ENCODE data around the gene MICU1. TPM values are rescaled to one million over a fixed set of nuclear protein-coding genes. Genes with fewer than 3 reads are reported as not detected.

Gene MICU1
- total RNA-seq, 1 donor from 2014 or later: 58.2 TPM

- H3K4me3 Mint-ChIP-seq: no peak overlapping the region
- no peak for DNase-seq (ENCODE audit: low spot score in 2 of 2, unreplicated experiment in 2 of 2)
- H3K36me3 Mint-ChIP-seq: no peaks in the 10 kb centered on the region
- H3K27ac Mint-ChIP-seq: peak overlapping the region; percentile 50
- no peaks in the 10 kb centered on the region for H3K27me3 Mint-ChIP-seq (ENCODE audit: low read depth)
- no peak for TF ChIP-seq CTCF (IDR thresholded peaks at IDR 0.05; ENCODE audit: unreplicated experiment)
- H3K9me3 Mint-ChIP-seq: no peaks in the 10 kb centered on the region
- H3K4me1 Mint-ChIP-seq: peaks cover 48% of the 10 kb centered on the region
Measured at GRCh38 chr10:72322280-72323058, 303.4 kb downstream of the MICU1 start.

GRCh38 chr10:72322030-72322279 is 303.9 kb downstream of the MICU1 start:
- Mint-ChIP-seq H3K36me3 (no peaks in the 10 kb centered on the region), H3K9me3 (no peaks in the 10 kb centered on the region), H3K4me1 (peaks cover 47% of the 10 kb centered on the region), H3K4me3 (no peak overlapping the region), H3K27ac (peak overlapping the region; percentile 50), H3K27me3 (ENCODE audit: low read depth) (no peaks in the 10 kb centered on the region)
- no peak for TF ChIP-seq CTCF (IDR thresholded peaks at IDR 0.05; ENCODE audit: unreplicated experiment)
- no peak for DNase-seq (ENCODE audit: low spot score in 2 of 2, unreplicated experiment in 2 of 2)

GRCh38 chr10:72321248-72322029 is 304.4 kb downstream of the MICU1 start:
- H3K27ac Mint-ChIP-seq: peak overlapping the region; percentile 97
- no peak overlapping the region for H3K4me3 Mint-ChIP-seq
- no peaks in the 10 kb centered on the region for H3K27me3 Mint-ChIP-seq (ENCODE audit: low read depth)
- peaks cover 42% of the 10 kb centered on the region for H3K4me1 Mint-ChIP-seq
- DNase-seq (ENCODE audit: low spot score in 2 of 2, unreplicated experiment in 2 of 2): no peak
- H3K36me3 Mint-ChIP-seq: no peaks in the 10 kb centered on the region
- no peak for TF ChIP-seq CTCF (IDR thresholded peaks at IDR 0.05; ENCODE audit: unreplicated experiment)
- no peaks in the 10 kb centered on the region for H3K9me3 Mint-ChIP-seq

- H3K27ac Mint-ChIP-seq: peak overlapping the region; percentile 97
- no peak for TF ChIP-seq CTCF (IDR thresholded peaks at IDR 0.05; ENCODE audit: unreplicated experiment)
- no peaks in the 10 kb centered on the region for H3K36me3 Mint-ChIP-seq
- no peaks in the 10 kb centered on the region for H3K27me3 Mint-ChIP-seq (ENCODE audit: low read depth)
- H3K9me3 Mint-ChIP-seq: no peaks in the 10 kb centered on the region
- H3K4me1 Mint-ChIP-seq: peaks cover 46% of the 10 kb centered on the region
- DNase-seq (ENCODE audit: low spot score in 2 of 2, unreplicated experiment in 2 of 2): no peak
- peak overlapping the region; percentile 57 for H3K4me3 Mint-ChIP-seq
Measured at GRCh38 chr10:72320676-72321247, 305.1 kb downstream of the MICU1 start.

GRCh38 chr10:72319416-72320254 is 306.2 kb downstream of the MICU1 start:
- Mint-ChIP-seq H3K9me3 (no peaks in the 10 kb centered on the region), H3K27me3 (ENCODE audit: low read depth) (no peaks in the 10 kb centered on the region), H3K4me3 (peak overlapping the region; percentile 23), H3K4me1 (peaks cover 47% of the 10 kb centered on the region), H3K27ac (peak overlapping the region; percentile 97), H3K36me3 (no peaks in the 10 kb centered on the region)
- no peak for TF ChIP-seq CTCF (IDR thresholded peaks at IDR 0.05; ENCODE audit: unreplicated experiment)
- peak; percentile 71 to 83 for DNase-seq (ENCODE audit: low spot score in 2 of 2, unreplicated experiment in 2 of 2)

Measured in mesothelial cell of epicardium (in vitro differentiated cells).